HG03045 (cell line): ENCODE results near the gene ZNF500.

Source experiments
- ATAC-seq: cut with Tn5 transposase; IDR thresholded peaks from one replicate; pipeline ENCODE4 v1.9.1; 2021; ENCODE audit warnings: mild to moderate bottlenecking, moderate library complexity; ENCODE audit not compliant: unreplicated experiment

The ZNF500 gene

GRCh38 chr16:4775005-4775404 lies 8.0 kb upstream of the ZNF500 start:
- ATAC-seq = no peak

- no peak for ATAC-seq
Observed at GRCh38 chr16:4772351-4772750, 5.4 kb upstream of the ZNF500 start.

- ATAC-seq = no peak
Observed at GRCh38 chr16:4771646-4772045, 4.7 kb upstream of the ZNF500 start.

- no peak for ATAC-seq
Observed at GRCh38 chr16:4769306-4769638, 2.3 kb upstream of the ZNF500 start.

- ATAC-seq = peak; percentile 60
Observed at GRCh38 chr16:4768549-4769305, 1.8 kb upstream of the ZNF500 start.

- ATAC-seq = no peak
Observed at GRCh38 chr16:4767872-4768548, 1.0 kb upstream of the ZNF500 start.

- ATAC-seq = no peak
Observed at GRCh38 chr16:4765511-4766474, 1.2 kb downstream of the ZNF500 start.

GRCh38 chr16:4763791-4764190 lies 3.2 kb downstream of the ZNF500 start:
- ATAC-seq = no peak

GRCh38 chr16:4762205-4762604 lies 4.8 kb downstream of the ZNF500 start:
- ATAC-seq = no peak

- no peak for ATAC-seq
Observed at GRCh38 chr16:4760221-4760910, 6.6 kb downstream of the ZNF500 start.

- no peak for ATAC-seq
Observed at GRCh38 chr16:4755687-4756086, 11.3 kb downstream of the ZNF500 start.

GRCh38 chr16:4754865-4755264 lies 12.1 kb downstream of the ZNF500 start:
- no peak for ATAC-seq

GRCh38 chr16:4753227-4753626 lies 13.7 kb downstream of the ZNF500 start:
- ATAC-seq = no peak

- no peak for ATAC-seq
Observed at GRCh38 chr16:4752351-4753100, 14.4 kb downstream of the ZNF500 start.

GRCh38 chr16:4750896-4751295 lies 16.1 kb downstream of the ZNF500 start:
- ATAC-seq = no peak

- no peak for ATAC-seq
Observed at GRCh38 chr16:4749700-4750257, 17.2 kb downstream of the ZNF500 start.

GRCh38 chr16:4748682-4749411 lies 18.1 kb downstream of the ZNF500 start:
- ATAC-seq = no peak

GRCh38 chr16:4747906-4748681 lies 18.9 kb downstream of the ZNF500 start:
- no peak for ATAC-seq
